ENCODE measurements around the gene POU2F1.
A peak's percentile ranks its signal among the peaks of the same experiment; 100 is the strongest.

Gene POU2F1

DNA sequence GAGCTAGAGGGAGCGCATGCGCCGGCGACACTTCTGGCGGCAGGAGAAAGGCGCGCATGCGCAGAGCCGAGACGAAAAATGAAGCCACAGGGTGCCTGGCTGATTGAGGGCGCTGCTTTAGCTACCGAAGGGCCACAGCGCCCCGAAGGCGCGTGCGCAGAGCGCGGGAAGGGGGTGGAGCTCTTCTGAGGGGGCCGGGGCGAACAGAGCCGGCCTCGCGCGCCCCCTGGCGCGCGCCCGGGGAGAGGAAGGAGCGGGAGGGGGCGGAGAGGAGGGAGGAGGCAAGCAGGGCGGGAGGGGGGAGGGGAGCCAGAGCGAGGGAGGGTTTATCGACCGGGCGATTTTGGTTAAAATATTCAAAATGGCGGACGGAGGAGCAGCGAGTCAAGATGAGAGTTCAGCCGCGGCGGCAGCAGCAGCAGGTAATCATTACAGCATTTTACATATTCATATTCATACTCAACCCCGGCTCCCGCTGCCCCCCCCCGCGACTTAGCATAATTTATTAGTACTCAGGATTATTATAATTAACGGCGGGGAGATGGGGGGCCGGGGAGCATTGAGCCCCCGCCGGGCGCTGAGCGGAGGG, at the start of gene POU2F1:
Gene POU2F1 (plus strand): TSS at position 350 of the 589 bp plus-strand sequence. CDS start 12 bp downstream, at position 362.
- peak; percentile 95 to 99 (median 97) for DNase-seq (ENCODE audit: low read depth in 2 of 3, low spot score in 2 of 3)

DNA sequence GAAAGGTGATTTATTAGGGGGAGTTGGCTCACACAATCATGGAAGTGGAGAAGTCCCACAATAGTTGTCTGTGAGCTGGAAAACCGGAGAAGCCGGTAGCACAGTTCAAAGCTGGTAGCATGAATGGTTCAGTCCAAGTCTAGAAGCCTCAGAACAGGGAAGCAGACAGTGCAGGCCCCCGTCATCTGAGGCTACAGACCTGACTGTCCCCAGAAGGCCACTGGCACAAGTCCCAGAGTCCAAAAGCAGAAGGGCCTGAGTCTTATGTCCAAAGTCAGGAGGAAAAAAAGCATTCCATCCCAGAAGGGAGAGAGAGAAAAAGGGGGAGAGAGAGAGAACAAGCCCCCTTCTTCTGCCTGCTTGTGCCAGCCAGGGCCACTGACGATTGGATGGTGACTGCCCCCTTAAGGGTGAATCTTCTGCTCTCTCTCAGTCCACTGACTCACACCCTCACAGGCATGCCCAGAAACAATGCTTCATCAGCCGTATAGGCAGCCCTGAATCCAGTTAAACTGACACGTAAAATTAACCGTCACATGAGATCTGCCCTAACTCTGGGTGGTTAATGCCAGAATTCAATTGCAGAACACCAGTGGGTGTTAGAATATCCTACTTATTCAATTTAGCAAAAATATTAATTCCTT, 49.3 kb upstream of the POU2F1 start:
- no peak for DNase-seq (ENCODE audit: low read depth in 2 of 3, low spot score in 2 of 3)

DNA sequence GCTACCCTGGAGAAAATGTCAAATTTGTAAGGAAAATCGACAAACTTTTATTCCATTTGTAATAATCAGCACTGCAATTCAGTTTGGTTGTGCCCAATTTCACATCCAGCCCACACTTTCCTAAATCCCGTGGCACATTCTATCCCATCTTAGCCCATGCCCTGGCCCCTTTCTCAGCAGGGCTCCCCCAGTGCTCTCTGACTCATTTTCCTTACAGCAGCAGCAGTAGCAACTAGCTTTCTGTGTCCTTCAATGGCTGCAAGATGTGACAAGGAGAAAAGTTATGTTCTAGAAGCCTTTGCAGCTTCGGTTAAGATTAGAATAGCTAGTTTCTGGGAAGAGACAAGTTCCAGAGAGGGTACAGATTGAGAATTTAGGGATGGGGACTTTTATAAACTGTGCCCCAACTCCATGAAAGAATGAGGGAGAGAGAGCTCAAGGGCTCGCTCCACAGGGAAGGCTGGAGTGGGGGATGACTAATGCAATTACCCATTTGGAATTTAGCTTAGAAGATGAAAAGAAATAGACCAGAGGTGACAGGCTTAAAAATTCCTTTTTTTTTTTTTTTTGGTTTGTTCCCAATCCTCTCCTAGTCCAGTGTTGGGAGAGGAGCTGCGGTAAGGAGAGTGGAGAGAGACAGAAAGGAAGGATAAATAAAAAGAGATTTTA, 47.0 kb upstream of the POU2F1 start:
- no peak for DNase-seq (ENCODE audit: low read depth in 2 of 3, low spot score in 2 of 3)

DNA sequence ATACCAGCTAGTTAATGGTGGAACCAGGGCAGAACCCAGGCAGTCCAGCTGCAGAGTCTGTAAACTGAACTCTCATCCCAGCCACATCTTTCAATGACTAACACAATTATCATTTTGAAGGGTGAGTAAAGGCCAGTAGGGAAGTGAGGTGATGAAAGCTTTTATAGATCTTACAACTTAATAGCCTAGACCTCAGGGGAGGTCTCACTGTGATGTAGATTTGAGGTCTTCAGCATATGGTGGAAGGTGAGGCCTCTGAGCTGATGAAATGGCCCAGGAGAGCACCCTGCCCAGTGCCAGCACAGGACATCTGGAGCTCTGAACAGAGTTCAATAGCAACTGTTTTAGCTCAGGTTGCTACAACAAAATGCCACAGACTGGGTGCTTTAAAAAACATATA, 44.8 kb upstream of the POU2F1 start:
- DNase-seq (ENCODE audit: low read depth in 2 of 3, low spot score in 2 of 3), result no peak

DNA sequence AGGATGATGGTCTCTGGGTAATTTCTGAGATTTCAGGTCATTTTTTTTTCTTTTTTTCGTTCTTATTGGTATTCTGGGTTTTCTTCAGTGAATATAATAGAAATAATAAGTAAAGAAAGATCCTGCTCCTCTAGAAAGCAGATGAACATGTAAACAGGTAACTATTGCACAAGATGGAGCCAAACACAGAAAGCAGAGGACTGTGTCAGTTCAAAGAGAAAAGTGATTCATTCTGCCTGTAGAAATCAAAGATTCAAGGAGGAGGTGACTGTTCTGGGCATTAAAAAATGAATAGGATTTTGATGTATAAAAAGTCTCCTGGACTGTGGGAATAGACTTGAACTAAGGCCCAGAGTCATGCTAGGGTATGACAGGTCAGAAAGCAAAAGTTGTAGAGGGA, 41.9 kb upstream of the POU2F1 start:
- no peak for DNase-seq (ENCODE audit: low read depth in 2 of 3, low spot score in 2 of 3)

GRCh38 chr1:167182571-167183320, 37.9 kb upstream of the POU2F1 start:
- no peak for DNase-seq (ENCODE audit: low read depth in 2 of 3, low spot score in 2 of 3)

DNA sequence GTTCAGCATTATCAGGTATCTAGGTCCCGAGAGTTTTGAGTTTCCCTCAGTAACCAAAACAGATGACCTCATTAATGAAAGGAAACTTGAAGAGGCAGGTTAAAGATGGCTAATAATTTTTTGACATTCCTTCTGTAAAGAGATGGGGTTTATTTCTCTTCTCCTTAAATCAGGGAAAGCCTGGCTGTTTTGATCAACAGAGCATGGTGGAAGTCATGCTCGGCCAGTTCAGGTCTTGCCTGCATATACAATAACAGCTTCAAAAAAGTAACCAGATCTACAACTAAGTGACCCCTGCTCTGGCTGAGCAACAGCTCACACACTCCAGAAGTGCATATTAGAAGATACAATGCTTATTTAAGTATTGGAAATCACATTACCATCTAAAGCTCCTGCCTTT, 36.6 kb upstream of the POU2F1 start:
- no peak for DNase-seq (ENCODE audit: low read depth in 2 of 3, low spot score in 2 of 3)

DNA sequence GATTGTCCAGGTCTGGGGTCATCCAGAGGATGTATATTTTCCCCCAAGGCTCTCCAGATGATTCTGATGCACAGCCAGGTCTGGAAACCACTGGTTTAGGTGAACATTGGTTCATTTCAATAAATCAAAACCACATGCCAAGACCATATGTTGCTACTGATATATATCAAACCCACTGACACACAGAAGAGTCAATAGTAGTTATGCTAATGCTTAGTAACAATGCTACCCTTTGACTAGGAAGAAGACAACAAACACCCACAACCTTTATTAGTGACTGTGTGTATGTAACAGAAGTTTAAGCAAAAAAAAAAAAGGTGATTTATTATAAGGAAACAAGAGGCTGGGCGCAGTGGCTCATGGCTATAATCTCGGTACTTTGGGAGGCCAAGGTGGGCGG, 35.6 kb upstream of the POU2F1 start:
- no peak for DNase-seq (ENCODE audit: low read depth in 2 of 3, low spot score in 2 of 3)

DNA sequence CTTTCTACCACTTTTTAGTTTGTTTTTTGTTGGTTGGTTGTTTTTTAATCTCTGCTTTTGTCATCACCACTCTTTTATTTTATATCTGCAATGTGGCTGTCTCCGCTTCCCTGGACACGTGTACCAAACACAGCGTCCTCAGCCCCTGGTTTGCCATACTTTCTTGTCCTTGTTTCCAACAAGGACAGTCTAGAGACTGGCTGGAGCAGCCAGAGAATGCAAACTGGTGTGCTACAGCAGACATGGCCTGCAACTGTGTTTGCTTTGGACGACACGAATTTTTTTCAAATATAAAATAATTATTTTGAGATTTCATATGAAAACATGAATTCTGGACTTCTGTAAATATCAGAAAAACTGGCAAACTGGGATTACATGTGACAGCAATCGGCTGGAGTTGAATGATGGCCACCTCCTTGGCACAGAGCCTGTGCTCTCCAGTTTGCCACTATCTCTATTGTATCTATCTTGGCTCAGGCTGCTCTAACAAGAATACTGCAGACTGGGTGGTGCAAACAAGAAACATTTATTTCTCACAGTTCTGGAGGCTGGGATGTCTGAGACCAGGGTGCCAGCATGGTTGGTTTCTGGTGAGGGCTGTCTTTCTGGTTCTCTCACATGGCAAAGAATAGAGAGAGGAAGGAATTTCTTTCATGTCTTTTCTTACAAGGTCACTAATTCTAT, 34.6 kb upstream of the POU2F1 start:
- no peak for DNase-seq (ENCODE audit: low read depth in 2 of 3, low spot score in 2 of 3)

DNA sequence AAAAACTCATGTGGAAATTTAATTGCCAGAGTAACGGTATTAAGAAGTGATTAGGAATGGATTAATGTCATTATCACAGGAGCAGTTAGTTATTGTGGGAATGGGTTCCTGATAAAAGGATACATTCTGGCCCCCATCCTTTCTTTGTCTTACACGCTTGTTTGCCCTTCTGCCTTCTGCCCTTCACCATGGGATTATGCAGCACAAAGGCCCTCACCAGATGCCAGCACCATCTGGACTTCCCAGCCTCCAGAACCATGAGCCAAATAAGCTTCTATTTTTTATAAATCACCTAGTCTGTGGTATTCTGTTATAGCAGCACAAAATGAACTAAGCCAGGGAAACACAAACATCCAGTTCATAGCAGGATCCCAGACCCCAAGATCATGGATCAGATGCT, 33.9 kb upstream of the POU2F1 start:
- DNase-seq (ENCODE audit: low read depth in 2 of 3, low spot score in 2 of 3), result no peak

DNA sequence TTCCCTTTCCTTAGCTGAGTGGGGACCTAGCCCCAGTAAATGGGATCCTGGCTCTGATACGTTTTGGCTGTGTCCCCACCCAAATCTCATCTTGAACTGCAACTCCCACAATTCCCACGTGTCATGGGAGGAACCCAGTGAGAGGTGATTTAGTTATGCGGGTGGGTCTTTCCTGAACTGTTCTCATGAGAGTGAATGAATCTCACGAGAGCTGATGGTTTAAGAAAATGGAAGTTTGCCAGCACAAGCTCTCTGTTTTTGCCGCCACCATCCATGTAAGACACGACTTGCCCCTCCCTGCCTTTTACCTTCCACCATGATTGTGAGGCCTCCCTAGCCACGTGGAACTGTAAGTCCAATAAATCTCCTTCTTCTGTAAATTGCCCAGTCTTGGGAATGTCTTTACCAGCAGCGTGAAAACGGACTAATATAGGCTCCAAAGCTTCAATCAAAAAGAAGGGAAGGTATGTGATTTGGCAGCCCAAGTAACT, 29.9 kb upstream of the POU2F1 start:
- DNase-seq (ENCODE audit: low read depth in 2 of 3, low spot score in 2 of 3), result no peak

- no peak for DNase-seq (ENCODE audit: low read depth in 2 of 3, low spot score in 2 of 3)
These were observed 28.7 kb upstream of the POU2F1 start for GRCh38 chr1:167191958-167192357.

- DNase-seq (ENCODE audit: low read depth in 2 of 3, low spot score in 2 of 3), result no peak
These were observed 26.5 kb upstream of the POU2F1 start for GRCh38 chr1:167194182-167194581.

GRCh38 chr1:167196166-167196565, 24.5 kb upstream of the POU2F1 start:
- no peak for DNase-seq (ENCODE audit: low read depth in 2 of 3, low spot score in 2 of 3)

DNA sequence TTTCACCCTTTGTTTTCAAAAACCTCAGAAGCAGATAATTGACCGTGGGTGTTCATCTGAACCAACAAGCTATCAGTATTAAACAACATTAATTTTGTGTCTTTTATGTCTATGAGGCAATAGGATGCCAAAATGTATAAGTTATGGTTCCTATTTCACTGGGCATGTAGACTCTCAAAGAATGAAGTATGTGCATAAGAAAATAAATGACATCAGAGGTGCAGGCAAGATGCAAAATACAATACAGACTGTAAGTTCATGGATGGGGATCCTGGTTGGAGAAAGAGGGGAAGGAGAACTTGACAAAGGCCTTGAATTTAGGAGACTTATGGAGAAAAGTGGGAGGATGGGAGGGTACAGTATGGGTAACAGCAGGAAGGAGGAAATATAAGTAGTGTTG, 23.4 kb upstream of the POU2F1 start:
- no peak for DNase-seq (ENCODE audit: low read depth in 2 of 3, low spot score in 2 of 3)

DNA sequence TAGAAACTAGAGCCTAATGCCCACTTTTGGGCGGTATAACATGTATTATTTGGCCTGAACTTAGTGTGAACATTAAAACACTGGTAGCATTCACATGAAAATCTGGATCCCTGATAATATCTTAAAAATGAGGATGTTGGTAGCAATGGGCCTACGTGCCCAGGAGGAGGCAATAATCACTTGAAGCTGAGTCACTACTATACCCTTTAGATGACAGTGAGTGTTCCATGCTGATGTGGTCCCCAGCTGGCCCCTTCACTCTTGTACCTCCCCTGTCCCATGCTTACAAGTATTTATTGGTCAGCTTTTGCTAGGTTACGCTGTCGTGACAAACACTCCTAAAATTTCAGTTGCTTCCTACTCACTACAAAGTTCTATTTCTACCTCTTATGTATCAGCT, 23.0 kb upstream of the POU2F1 start:
- no peak for DNase-seq (ENCODE audit: low read depth in 2 of 3, low spot score in 2 of 3)

DNA sequence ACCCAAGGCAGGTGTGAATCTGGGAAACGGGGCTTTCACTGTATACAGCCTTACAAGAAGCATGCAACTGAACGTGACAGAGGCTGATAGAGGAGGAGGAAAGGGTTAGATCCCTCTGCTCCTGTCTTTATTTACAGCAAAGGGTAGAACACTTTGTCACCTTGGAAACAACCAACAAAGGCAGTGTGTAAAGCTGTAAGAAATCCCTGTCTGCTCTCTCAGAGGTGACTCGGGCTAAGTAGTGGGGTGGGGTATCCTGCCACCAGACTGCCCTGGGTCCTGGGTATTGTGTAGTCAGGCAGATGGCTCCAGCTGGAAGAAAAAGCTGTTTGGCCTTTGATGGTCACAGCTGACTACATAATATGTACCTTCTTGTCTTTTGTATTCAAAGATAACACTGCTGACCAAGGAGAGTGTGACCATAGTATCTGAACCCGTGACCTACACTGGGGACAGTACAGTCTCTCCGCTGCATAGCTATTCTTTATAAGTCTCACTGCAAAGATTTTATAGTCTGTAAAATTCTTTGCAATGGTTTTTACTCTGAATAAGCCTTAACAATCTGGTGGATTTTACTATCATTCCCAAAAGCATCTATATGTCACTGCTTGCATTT, 22.1 kb upstream of the POU2F1 start:
- DNase-seq (ENCODE audit: low read depth in 2 of 3, low spot score in 2 of 3), result no peak

DNA sequence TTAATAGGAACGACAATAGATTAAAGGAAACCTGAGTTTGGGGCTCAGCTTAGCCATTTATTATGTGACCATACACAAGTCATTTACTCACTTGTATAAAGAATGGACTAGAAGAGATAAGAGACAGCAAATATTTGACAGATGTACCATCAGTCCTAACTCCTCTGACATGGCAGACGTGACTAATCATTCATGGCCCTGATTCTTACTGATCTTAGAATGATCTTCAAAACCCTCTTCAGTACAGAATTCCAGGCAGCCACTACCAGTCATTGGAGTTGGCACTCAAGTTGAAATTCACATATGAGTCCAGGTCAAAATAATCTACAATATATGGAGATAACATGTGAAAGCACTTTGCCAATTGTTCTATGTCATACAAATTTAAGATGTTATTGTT, 21.0 kb upstream of the POU2F1 start:
- DNase-seq (ENCODE audit: low read depth in 2 of 3, low spot score in 2 of 3), result no peak

DNA sequence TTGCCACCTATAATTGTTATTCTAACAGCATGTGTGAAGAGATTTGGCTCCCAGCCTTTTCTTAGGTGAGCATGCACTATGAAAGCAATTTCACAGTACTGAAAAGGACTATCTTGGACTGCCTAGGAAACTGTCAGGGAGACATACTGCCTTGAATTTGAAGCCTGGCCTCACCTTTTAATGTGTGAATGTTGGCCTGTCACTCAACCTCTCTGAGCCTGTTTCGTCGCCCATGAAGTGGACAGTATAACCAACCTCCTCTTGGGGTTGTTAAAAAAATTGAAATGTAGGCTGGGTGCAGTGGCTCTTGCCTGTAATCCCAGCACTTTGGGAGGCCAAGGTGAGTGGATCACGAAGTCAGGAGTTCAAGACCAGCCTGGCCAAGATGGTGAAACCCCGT, 20.4 kb upstream of the POU2F1 start:
- DNase-seq (ENCODE audit: low read depth in 2 of 3, low spot score in 2 of 3), result no peak

DNA sequence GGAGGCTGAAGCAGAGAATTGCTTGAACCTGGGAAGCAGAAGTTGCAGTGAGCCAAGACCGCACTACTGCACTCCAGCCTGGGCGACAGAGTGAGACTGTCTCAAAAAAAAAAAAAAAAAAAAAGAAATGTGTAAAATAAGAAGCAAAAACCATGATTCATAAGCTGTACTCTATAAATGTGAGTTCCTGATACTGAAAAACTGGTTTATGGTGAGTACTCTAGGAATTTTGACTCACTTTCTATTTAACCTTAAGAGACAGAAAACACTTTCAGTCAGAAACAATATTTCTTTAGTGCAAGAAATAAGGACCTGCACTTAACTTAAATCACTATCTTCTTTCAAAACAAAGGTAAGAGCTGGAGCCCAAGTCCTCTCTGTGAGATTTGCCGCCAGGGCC, 19.9 kb upstream of the POU2F1 start:
- no peak for DNase-seq (ENCODE audit: low read depth in 2 of 3, low spot score in 2 of 3)

DNA sequence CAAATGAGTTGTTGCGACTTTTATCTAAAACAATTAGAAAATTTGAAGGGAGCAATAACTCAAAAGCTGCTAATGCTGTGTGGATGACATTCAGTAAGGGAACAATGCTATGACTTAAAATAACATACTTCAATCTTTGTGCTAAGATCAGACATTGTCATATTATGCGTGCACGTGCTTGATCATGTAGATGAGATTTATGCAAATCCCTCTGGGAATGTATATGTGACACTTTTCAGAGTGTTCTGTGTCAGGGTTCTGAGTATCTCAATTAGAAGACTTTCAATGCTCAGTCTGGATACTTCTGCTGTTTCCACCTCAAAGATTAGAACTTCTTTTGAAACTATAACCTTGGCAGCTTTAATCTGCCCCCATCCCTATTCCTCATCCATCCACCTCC, 18.6 kb upstream of the POU2F1 start:
- no peak for DNase-seq (ENCODE audit: low read depth in 2 of 3, low spot score in 2 of 3)
